MM.1S (cell line): ENCODE measurements around the gene ARHGEF12.

Source experiments
- DNase-seq: peaks from one replicate; pipeline ENCODE4 v3.0.0-alpha.2; 2015
- H2AFZ ChIP-seq: fragments of 300-600 bp; sonication (generic); 2 replicates; pipeline ENCODE4 v1.6.0; 2016; ENCODE audit warnings: antibody characterized with exemption, low read length
- H3F3A ChIP-seq: fragments of 300-600 bp; sonication (generic); 2 replicates; pipeline ENCODE4 v1.6.1; 2016; ENCODE audit warnings: mild to moderate bottlenecking, antibody characterized with exemption, low read length, moderate library complexity, mixed read lengths; ENCODE audit not compliant: insufficient read depth
- H3K27ac ChIP-seq: fragments of 300-600 bp; sonication (generic); 2 replicates; pipeline ENCODE4 v1.5.1; 2016; ENCODE audit warnings: mild to moderate bottlenecking, low read length
- H3K27me3 ChIP-seq: fragments of 300-600 bp; sonication (generic); replicated peaks from 2 replicates; pipeline ENCODE4 v1.6.0; 2016; ENCODE audit warnings: low read length; ENCODE audit not compliant: insufficient read depth
- H3K36me3 ChIP-seq: fragments of 300-600 bp; sonication (generic); replicated peaks from 2 replicates; pipeline ENCODE4 v1.6.1; 2016; ENCODE audit warnings: mild to moderate bottlenecking, low read length, mixed read lengths; ENCODE audit not compliant: insufficient read depth
- H3K4me1 ChIP-seq: fragments of 300-600 bp; sonication (generic); 2 replicates; pipeline ENCODE4 v1.6.1; 2016; ENCODE audit warnings: low read length, mixed read lengths
- H3K4me2 ChIP-seq: fragments of 300-600 bp; sonication (generic); 2 replicates; pipeline ENCODE4 v1.6.0; 2016; ENCODE audit warnings: low read depth, low read length
- H3K4me3 ChIP-seq: fragments of 300-600 bp; sonication (generic); 2 replicates; pipeline ENCODE4 v1.5.1; 2016; ENCODE audit warnings: low read length, mixed read lengths
- H3K79me2 ChIP-seq: fragments of 300-600 bp; sonication (generic); 2 replicates; pipeline ENCODE4 v1.6.1; 2016; ENCODE audit warnings: mixed run types, low read length, mixed read lengths
- H3K9ac ChIP-seq: fragments of 300-600 bp; sonication (generic); 2 replicates; pipeline ENCODE4 v1.6.1; 2016; ENCODE audit warnings: low read length, mixed read lengths
- H3K9me2 ChIP-seq: fragments of 300-600 bp; sonication (generic); replicated peaks from 2 replicates; pipeline ENCODE4 v1.6.1; 2016; ENCODE audit warnings: mild to moderate bottlenecking, low read length, mixed read lengths; ENCODE audit not compliant: insufficient read depth
- H3K9me3 ChIP-seq: fragments of 300-600 bp; sonication (generic); replicated peaks from 2 replicates; pipeline ENCODE4 v1.6.1; 2016; ENCODE audit warnings: mild to moderate bottlenecking, low read length, mixed read lengths; ENCODE audit not compliant: insufficient read depth
- H4K20me1 ChIP-seq: fragments of 300-600 bp; sonication (generic); 2 replicates; pipeline ENCODE4 v1.6.1; 2016; ENCODE audit warnings: mild to moderate bottlenecking, low read length, moderate library complexity, mixed read lengths; ENCODE audit not compliant: insufficient read depth
- EZH2 ChIP-seq: fragments of 300-600 bp; sonication (generic); optimal IDR thresholded peaks from 2 replicates; pipeline ENCODE3; 2017; ENCODE audit warnings: low read depth, mild to moderate bottlenecking, antibody characterized with exemption, low read length, mixed read lengths
- EZH2phosphoT487 ChIP-seq: fragments of 300-600 bp; sonication (generic); IDR thresholded peaks from 2 replicates; pipeline ENCODE4 v1.6.1; 2018; ENCODE audit warnings: antibody characterized with exemption, low read length
- TF ChIP-seq, protein P1 (sequence below): fragments of 300-600 bp; sonication (generic); IDR thresholded peaks from 2 replicates; pipeline ENCODE4 v1.5.1; 2016; ENCODE audit warnings: antibody characterized with exemption, low read length, mixed read lengths

The ARHGEF12 gene

GRCh38 chr11:120420572-120420971 is 84.4 kb downstream of the ARHGEF12 start:
- no peaks in the 10 kb centered on the region for H3K9me3 ChIP-seq
- H3K4me2 ChIP-seq: no peak overlapping the region
- no peak overlapping the region for H3K4me3 ChIP-seq
- peaks cover 10% of the 10 kb centered on the region for H3K4me1 ChIP-seq
- TF ChIP-seq, protein P1, sequence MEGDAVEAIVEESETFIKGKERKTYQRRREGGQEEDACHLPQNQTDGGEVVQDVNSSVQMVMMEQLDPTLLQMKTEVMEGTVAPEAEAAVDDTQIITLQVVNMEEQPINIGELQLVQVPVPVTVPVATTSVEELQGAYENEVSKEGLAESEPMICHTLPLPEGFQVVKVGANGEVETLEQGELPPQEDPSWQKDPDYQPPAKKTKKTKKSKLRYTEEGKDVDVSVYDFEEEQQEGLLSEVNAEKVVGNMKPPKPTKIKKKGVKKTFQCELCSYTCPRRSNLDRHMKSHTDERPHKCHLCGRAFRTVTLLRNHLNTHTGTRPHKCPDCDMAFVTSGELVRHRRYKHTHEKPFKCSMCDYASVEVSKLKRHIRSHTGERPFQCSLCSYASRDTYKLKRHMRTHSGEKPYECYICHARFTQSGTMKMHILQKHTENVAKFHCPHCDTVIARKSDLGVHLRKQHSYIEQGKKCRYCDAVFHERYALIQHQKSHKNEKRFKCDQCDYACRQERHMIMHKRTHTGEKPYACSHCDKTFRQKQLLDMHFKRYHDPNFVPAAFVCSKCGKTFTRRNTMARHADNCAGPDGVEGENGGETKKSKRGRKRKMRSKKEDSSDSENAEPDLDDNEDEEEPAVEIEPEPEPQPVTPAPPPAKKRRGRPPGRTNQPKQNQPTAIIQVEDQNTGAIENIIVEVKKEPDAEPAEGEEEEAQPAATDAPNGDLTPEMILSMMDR: no peak
- no peak for TF ChIP-seq EZH2
- no peak for TF ChIP-seq EZH2phosphoT487
- no peaks in the 10 kb centered on the region for H3K9me2 ChIP-seq
- H3K9ac ChIP-seq: no peak overlapping the region
- H4K20me1 ChIP-seq: no peaks in the 10 kb centered on the region
- H3K79me2 ChIP-seq: peaks cover 47% of the 10 kb centered on the region
- DNase-seq: no peak
- 0 out of 2 replicates have a peak, but pooled peaks cover 3% of the 10 kb centered on the region for H3F3A ChIP-seq
- no peak overlapping the region for H3K27ac ChIP-seq
- H3K27me3 ChIP-seq: no peaks in the 10 kb centered on the region
- 0 out of 2 replicates have a peak, but pooled peaks cover 6% of the 10 kb centered on the region for H3K36me3 ChIP-seq
- H2AFZ ChIP-seq: no peak overlapping the region

GRCh38 chr11:120424185-120424969 is 88.2 kb downstream of the ARHGEF12 start:
- H3K27me3 ChIP-seq: no peaks in the 10 kb centered on the region
- no peak overlapping the region for H3K9ac ChIP-seq
- no peak for TF ChIP-seq EZH2
- TF ChIP-seq EZH2phosphoT487: no peak
- TF ChIP-seq, protein P1: no peak
- H3K79me2 ChIP-seq: peaks cover 25% of the 10 kb centered on the region
- DNase-seq: no peak
- 0 out of 2 replicates have a peak overlapping the region, but pooled peaks have one; percentile 24 for H3K4me2 ChIP-seq
- no peaks in the 10 kb centered on the region for H3K9me3 ChIP-seq
- 0 out of 2 replicates have a peak, but pooled peaks cover 3% of the 10 kb centered on the region for H3F3A ChIP-seq
- H2AFZ ChIP-seq: no peak overlapping the region
- 0 out of 2 replicates have a peak, but pooled peaks cover 6% of the 10 kb centered on the region for H3K36me3 ChIP-seq
- no peak overlapping the region for H3K4me3 ChIP-seq
- no peak overlapping the region for H3K27ac ChIP-seq
- peaks cover 10% of the 10 kb centered on the region for H3K4me1 ChIP-seq
- no peaks in the 10 kb centered on the region for H3K9me2 ChIP-seq
- no peaks in the 10 kb centered on the region for H4K20me1 ChIP-seq

GRCh38 chr11:120424970-120425332 is 88.7 kb downstream of the ARHGEF12 start:
- H2AFZ ChIP-seq: no peak overlapping the region
- no peaks in the 10 kb centered on the region for H4K20me1 ChIP-seq
- 0 out of 2 replicates have a peak, but pooled peaks cover 6% of the 10 kb centered on the region for H3K36me3 ChIP-seq
- 0 out of 2 replicates have a peak, but pooled peaks cover 3% of the 10 kb centered on the region for H3F3A ChIP-seq
- DNase-seq: no peak
- H3K4me2 ChIP-seq: peak overlapping the region; percentile 24; the same call in 1 of the 2 replicates
- peaks cover 21% of the 10 kb centered on the region for H3K79me2 ChIP-seq
- no peak overlapping the region for H3K9ac ChIP-seq
- TF ChIP-seq, protein P1: no peak
- TF ChIP-seq EZH2 (no peak), EZH2phosphoT487 (no peak)
- H3K4me3 ChIP-seq: no peak overlapping the region
- no peaks in the 10 kb centered on the region for H3K9me3 ChIP-seq
- H3K27ac ChIP-seq: no peak overlapping the region
- H3K9me2 ChIP-seq: no peaks in the 10 kb centered on the region
- no peaks in the 10 kb centered on the region for H3K27me3 ChIP-seq
- H3K4me1 ChIP-seq: peaks cover 10% of the 10 kb centered on the region
